SKM-1 (cell line): ENCODE measurements around the gene ESD.
"Not testable (repeated sequence)": the region's sequence is repeated elsewhere in the genome, so short reads cannot be mapped to it uniquely, and the experiment has no call there.

Experiments
- DNase-seq: peaks from one replicate; lab custom pipeline; 2025; ENCODE audit not compliant: unreplicated experiment; lab: John Stamatoyannopoulos, UW

Gene ESD

GRCh38 chr13:46796515-46797474, at the start of gene ESD:
TSS of gene ESD (minus strand) at chr13:46797161. CDS start at chr13:46791413, 5,748 bp downstream.
- peak; percentile 74 for DNase-seq

- DNase-seq = no peak
Measured at GRCh38 chr13:46846726-46847125, 49.8 kb upstream of the ESD start.

- DNase-seq = no peak
Measured at GRCh38 chr13:46845146-46845545, 48.2 kb upstream of the ESD start.

- no peak for DNase-seq
Measured at GRCh38 chr13:46844431-46844830, 47.5 kb upstream of the ESD start.

GRCh38 chr13:46839399-46839798, 42.4 kb upstream of the ESD start:
- no peak for DNase-seq

GRCh38 chr13:46834657-46835056, 37.7 kb upstream of the ESD start:
- no peak for DNase-seq

- DNase-seq = peak; percentile 24
Measured at GRCh38 chr13:46831588-46832194, 34.7 kb upstream of the ESD start.

- no peak for DNase-seq
Measured at GRCh38 chr13:46830405-46831005, 33.5 kb upstream of the ESD start.

GRCh38 chr13:46822551-46822950, 25.6 kb upstream of the ESD start:
- no peak for DNase-seq

- no peak for DNase-seq
Measured at GRCh38 chr13:46817838-46818476, 21.0 kb upstream of the ESD start.

GRCh38 chr13:46817095-46817494, 20.1 kb upstream of the ESD start:
- no peak for DNase-seq

GRCh38 chr13:46816371-46816770, 19.4 kb upstream of the ESD start:
- no peak for DNase-seq

GRCh38 chr13:46812301-46812797, 15.4 kb upstream of the ESD start:
- DNase-seq = no peak

GRCh38 chr13:46810440-46810839, 13.5 kb upstream of the ESD start:
- no peak for DNase-seq

GRCh38 chr13:46804921-46805320, 8.0 kb upstream of the ESD start:
- not testable (repeated sequence) for DNase-seq

GRCh38 chr13:46804391-46804815, 7.4 kb upstream of the ESD start:
- no peak for DNase-seq

- DNase-seq = no peak
Measured at GRCh38 chr13:46803586-46803985, 6.6 kb upstream of the ESD start.

- DNase-seq = no peak
Measured at GRCh38 chr13:46801858-46802257, 4.9 kb upstream of the ESD start.

- DNase-seq = no peak
Measured at GRCh38 chr13:46799139-46799538, 2.2 kb upstream of the ESD start.

GRCh38 chr13:46797501-46798237, 708 bp upstream of the ESD start:
- no peak for DNase-seq

- no peak for DNase-seq
Measured at GRCh38 chr13:46796129-46796514, 839 bp downstream of the ESD start.
